D721Med (cell line): Measurements from ENCODE around the gene TCERG1L.
"Not testable (repeated sequence)": the region's sequence is repeated elsewhere in the genome, so short reads cannot be mapped to it uniquely, and the experiment has no call there.

Experiments
- DNase-seq: peaks from one replicate; pipeline ENCODE4 v3.0.0; 2011; ENCODE audit warnings: low spot score; ENCODE audit not compliant: insufficient read length
- FAIRE-seq: peaks from 2 replicates; lab custom pipeline; 2011; peaks lifted over from hg19 to GRCh38; lab: Jason Lieb, UNC
- CTCF ChIP-seq: IDR thresholded peaks from 2 replicates; pipeline ENCODE4 v1.5.1; 2012; ENCODE audit warnings: mild to moderate bottlenecking, control low read depth; ENCODE audit not compliant: insufficient read depth; ENCODE audit errors: missing control alignments

Gene TCERG1L

DNA sequence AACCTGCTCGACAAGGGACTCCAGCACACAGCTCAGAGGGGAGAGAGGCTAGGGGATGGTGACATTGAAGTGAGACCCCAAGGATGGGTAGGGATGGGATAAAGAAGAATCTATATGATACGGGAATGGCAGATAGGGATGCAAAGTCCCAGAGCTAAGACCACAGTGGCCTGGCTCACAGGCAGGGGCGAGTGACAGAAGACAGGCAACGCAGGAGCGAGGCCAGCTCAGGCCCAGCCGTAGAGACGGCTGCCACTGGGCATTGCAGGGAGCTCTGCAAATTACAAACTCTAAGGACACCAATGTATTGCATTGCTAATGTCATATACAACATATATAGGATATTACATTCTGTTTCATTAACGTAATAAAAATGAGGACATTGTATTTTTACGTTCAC lies 131.4 kb downstream of the TCERG1L start:
- TF ChIP-seq CTCF = no peak
- DNase-seq (no peak), FAIRE-seq (no peak)

GRCh38 chr10:131179361-131179760 lies 132.2 kb downstream of the TCERG1L start:
- no peak for FAIRE-seq

DNA sequence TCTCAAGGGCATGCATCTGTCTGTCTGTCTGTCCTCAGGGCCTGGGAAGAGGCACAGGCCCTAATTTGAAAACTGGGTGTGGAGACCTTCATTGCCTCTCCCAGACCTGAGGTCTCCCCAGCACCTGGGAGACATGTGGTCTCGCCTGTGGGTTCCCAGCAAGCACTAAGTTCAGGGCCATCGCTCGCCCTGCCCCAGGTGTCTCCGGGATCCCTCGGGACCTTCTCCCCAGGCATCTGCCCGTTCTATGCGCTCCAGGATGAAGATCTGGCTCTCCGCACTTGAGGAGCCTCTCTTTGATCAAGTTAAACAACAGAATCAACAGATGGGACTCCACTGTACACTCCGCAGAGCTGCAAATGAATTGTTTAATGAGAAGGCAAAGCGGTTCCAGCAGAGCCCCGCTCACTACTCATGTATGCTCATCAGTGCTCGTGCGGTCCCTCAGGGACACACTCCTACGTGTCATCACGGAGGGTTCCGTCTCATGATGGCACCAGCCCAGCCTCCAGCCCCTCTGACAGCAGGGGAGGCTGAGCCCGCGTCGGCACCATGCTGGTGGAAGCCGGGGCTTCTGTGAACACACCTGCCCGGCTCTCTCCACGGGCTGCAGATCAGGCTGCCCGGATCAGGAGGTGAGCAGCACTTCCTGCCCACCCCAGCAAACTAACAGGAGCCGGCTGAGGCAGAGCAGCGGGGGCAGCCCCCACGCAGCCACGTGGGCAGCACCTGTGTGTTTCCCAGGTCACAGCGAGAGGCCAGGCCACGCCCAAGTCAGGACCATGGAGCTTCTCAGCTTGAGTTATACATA lies 132.8 kb downstream of the TCERG1L start:
- FAIRE-seq (no peak), DNase-seq (no peak)
- TF ChIP-seq CTCF = no peak

More at GRCh38 chr10:131179361-131179760, 132.2 kb downstream of the TCERG1L start:
- no peak for TF ChIP-seq CTCF
- DNase-seq = no peak

GRCh38 chr10:131177431-131178327 lies 133.8 kb downstream of the TCERG1L start:
- TF ChIP-seq CTCF = no peak
- DNase-seq = no peak
- no peak for FAIRE-seq

GRCh38 chr10:131176907-131177306 lies 134.6 kb downstream of the TCERG1L start:
- DNase-seq = no peak
- FAIRE-seq = no peak

GRCh38 chr10:131176324-131176723 lies 135.2 kb downstream of the TCERG1L start:
- FAIRE-seq = not testable (repeated sequence)

More at GRCh38 chr10:131176907-131177306, 134.6 kb downstream of the TCERG1L start:
- TF ChIP-seq CTCF = no peak

DNA sequence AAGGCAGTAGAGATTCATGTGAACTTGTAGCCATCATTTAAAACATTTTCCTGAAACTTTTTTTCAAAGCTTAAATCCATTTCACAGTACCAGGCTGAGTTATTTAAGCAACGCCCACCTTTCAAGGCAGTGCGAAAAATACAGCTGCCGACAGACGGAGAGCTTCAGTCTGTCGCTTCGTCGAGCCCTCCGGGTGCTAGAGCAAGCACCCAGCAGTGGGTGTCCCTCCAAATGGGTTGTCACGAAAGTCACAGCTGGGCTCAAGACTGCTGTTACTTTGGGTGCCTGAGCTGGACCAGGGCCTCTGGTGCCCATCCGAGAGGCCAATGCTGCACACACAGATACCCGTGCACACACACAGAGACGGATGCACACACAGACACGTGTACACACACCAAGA lies 135.6 kb downstream of the TCERG1L start:
- no peak for TF ChIP-seq CTCF
- FAIRE-seq = no peak
- DNase-seq = no peak

More at GRCh38 chr10:131176324-131176723, 135.2 kb downstream of the TCERG1L start:
- DNase-seq = not testable (repeated sequence)
